IMR-90 (cell line): ENCODE measurements around the gene BDNF. TPM values are rescaled to one million over a fixed set of nuclear protein-coding genes. Genes with fewer than 3 reads are reported as not detected.

Experiments
- ATAC-seq: fragments of 200-7000 bp; cut with Tn5 transposase; 2 replicates; pipeline ENCODE4 v1.9.1; 2020; ENCODE audit warnings: low read depth, mild to moderate bottlenecking, moderate library complexity
- BruUV-seq: library from RNA; stranded (reverse); fragments of 400-500 nt; replicated peaks from 2 replicates; lab custom pipeline; 2021; lab: Mats Ljungman, UMichigan
- CTCF ChIA-PET: fragments of 300-600 bp; formaldehyde crosslinking; extraction: SDS; loops from one replicate; lab custom pipeline; 2021; ENCODE audit warnings: antibody characterized with exemption; lab: Yijun Ruan, JAX
- POLR2A ChIA-PET: fragments of 300-600 bp; sonication (Branson Sonifier 250); formaldehyde crosslinking; loops from one replicate; lab custom pipeline; 2022; ENCODE audit warnings: antibody characterized with exemption; ENCODE audit not compliant: unreplicated experiment; lab: Charles Lee
- DNase-seq: peaks from one replicate; pipeline ENCODE4 v3.0.0; 2013
- H2AFZ ChIP-seq: replicated peaks from 2 replicates; pipeline ENCODE3; 2013; ENCODE audit warnings: low read length, mild to moderate bottlenecking; ENCODE audit not compliant: poor library complexity
- H2AK5ac ChIP-seq: 2 replicates; pipeline ENCODE4 v1.6.1; 2013; ENCODE audit warnings: low read depth, low read length, inconsistent platforms
- H2AK9ac ChIP-seq: replicated peaks from 2 replicates; pipeline ENCODE3; 2013; ENCODE audit warnings: mild to moderate bottlenecking, low read depth, low read length, moderate library complexity; ENCODE audit not compliant: poor library complexity
- H2BK120ac ChIP-seq: 2 replicates; pipeline ENCODE4 v1.6.1; 2013; ENCODE audit warnings: low read depth, low read length, inconsistent platforms
- H2BK15ac ChIP-seq: 3 replicates; pipeline ENCODE4 v1.6.1; 2013; ENCODE audit warnings: low read depth, low read length, inconsistent platforms
- H2BK20ac ChIP-seq: 2 replicates; pipeline ENCODE4 v1.6.1; 2013; ENCODE audit warnings: low read depth, mild to moderate bottlenecking, inconsistent platforms, low read length, moderate library complexity
- H2BK5ac ChIP-seq: 2 replicates; pipeline ENCODE4 v1.6.1; 2013; ENCODE audit warnings: mild to moderate bottlenecking, low read depth, low read length, inconsistent platforms; ENCODE audit not compliant: poor library complexity, severe bottlenecking
- H3K14ac ChIP-seq: replicated peaks from 2 replicates; pipeline ENCODE4 v1.6.1; 2013; ENCODE audit warnings: low read depth, low read length, inconsistent platforms
- H3K18ac ChIP-seq: 2 replicates; pipeline ENCODE4 v1.6.1; 2013; ENCODE audit warnings: low read depth, low read length, control low read depth
- H3K23ac ChIP-seq: 2 replicates; pipeline ENCODE4 v1.6.1; 2013; ENCODE audit warnings: low read depth, low read length, inconsistent platforms
- H3K27ac ChIP-seq: 2 replicates; pipeline ENCODE4 v1.5.1; 2013; ENCODE audit warnings: mild to moderate bottlenecking, control low read depth, low read length; ENCODE audit not compliant: insufficient read depth
- H3K27me3 ChIP-seq: 2 replicates; pipeline ENCODE4 v1.6.1; 2013; ENCODE audit warnings: low read length; ENCODE audit not compliant: control insufficient read depth, insufficient read depth
- H3K36me3 ChIP-seq: 2 replicates; pipeline ENCODE4 v1.6.1; 2013; ENCODE audit warnings: low read length, mixed read lengths; ENCODE audit not compliant: control insufficient read depth, insufficient read depth
- H3K4ac ChIP-seq: 2 replicates; pipeline ENCODE4 v1.6.1; 2013; ENCODE audit warnings: low read depth, low read length, inconsistent platforms
- H3K4me1 ChIP-seq: 2 replicates; pipeline ENCODE4 v1.6.1; 2013; ENCODE audit warnings: low read length, mixed read lengths; ENCODE audit not compliant: control insufficient read depth, insufficient read depth
- H3K4me2 ChIP-seq: 2 replicates; pipeline ENCODE4 v1.6.1; 2013; ENCODE audit warnings: low read depth, mild to moderate bottlenecking, control low read depth, low read length, moderate library complexity
- H3K4me3 ChIP-seq: 2 replicates; pipeline ENCODE4 v1.5.1; 2013; ENCODE audit warnings: low read depth, mild to moderate bottlenecking, control low read depth, low read length, moderate library complexity; ENCODE audit not compliant: insufficient read depth
- H3K56ac ChIP-seq: 2 replicates; pipeline ENCODE4 v1.6.1; 2013; ENCODE audit warnings: low read length, inconsistent platforms; ENCODE audit not compliant: insufficient read depth; ENCODE audit errors: extremely low read depth
- H3K79me1 ChIP-seq, 2 experiments: 2 replicates each; pipeline ENCODE4 v1.6.1; 2013; ENCODE audit warnings: low read length in 2 of 2, inconsistent platforms in 1 of 2, low read depth in 1 of 2
- H3K9ac ChIP-seq: 2 replicates; pipeline ENCODE4 v1.6.1; 2013; ENCODE audit warnings: low read depth, low read length, control low read depth
- H3K9me1 ChIP-seq: 2 replicates; pipeline ENCODE4 v1.6.1; 2013; ENCODE audit warnings: low read length, inconsistent platforms; ENCODE audit not compliant: insufficient read depth
- H3K9me3 ChIP-seq: 2 replicates; pipeline ENCODE4 v1.6.1; 2013; ENCODE audit warnings: low read length; ENCODE audit not compliant: control insufficient read depth, insufficient read depth
- H4K20me1 ChIP-seq: 2 replicates; pipeline ENCODE4 v1.6.1; 2013; ENCODE audit warnings: low read length, inconsistent platforms; ENCODE audit not compliant: insufficient read depth
- H4K5ac ChIP-seq: 2 replicates; pipeline ENCODE4 v1.6.1; 2013; ENCODE audit warnings: mild to moderate bottlenecking, low read depth, low read length, control low read depth
- H4K8ac ChIP-seq, 2 experiments: 2 replicates each; pipeline ENCODE4 v1.6.1; 2013; ENCODE audit warnings: low read depth in 2 of 2, low read length in 2 of 2, control low read depth in 1 of 2, inconsistent platforms in 1 of 2
- H4K91ac ChIP-seq: 2 replicates; pipeline ENCODE4 v1.6.1; 2013; ENCODE audit warnings: low read depth, low read length, inconsistent platforms; ENCODE audit not compliant: insufficient read depth
- BHLHE40 ChIP-seq: fragments of 150-350 bp; IDR thresholded peaks from 2 replicates; pipeline ENCODE4 v1.6.1; 2016; ENCODE audit warnings: mild to moderate bottlenecking, low read depth, low read length
- CEBPB ChIP-seq: IDR thresholded peaks from 2 replicates; pipeline ENCODE4 v1.6.1; 2012; ENCODE audit warnings: low read depth, low read length, improper control_type of control experiment
- CHD1 ChIP-seq: IDR thresholded peaks from 2 replicates; pipeline ENCODE4 v1.6.1; 2012; ENCODE audit warnings: low read depth, low read length, improper control_type of control experiment
- CTCF ChIP-seq: conservative IDR thresholded peaks from 2 replicates; pipeline ENCODE4 v1.5.1; 2012; ENCODE audit warnings: mild to moderate bottlenecking, low read depth, low read length, improper control_type of control experiment
- ELK1 ChIP-seq: fragments of 150-350 bp; IDR thresholded peaks from 2 replicates; pipeline ENCODE4 v1.6.1; 2016; ENCODE audit warnings: low read depth, mild to moderate bottlenecking, low read length, moderate library complexity, borderline replicate concordance
- FOS ChIP-seq: fragments of 150-350 bp; IDR thresholded peaks from 2 replicates; pipeline ENCODE4 v1.6.1; 2016; ENCODE audit warnings: low read depth, low read length
- MAFK ChIP-seq: IDR thresholded peaks from 2 replicates; pipeline ENCODE4 v1.6.1; 2012; ENCODE audit warnings: low read depth, low read length, improper control_type of control experiment
- MAZ ChIP-seq: IDR thresholded peaks from 2 replicates; pipeline ENCODE4 v1.6.1; 2012; ENCODE audit warnings: low read depth, mild to moderate bottlenecking, low read length, improper control_type of control experiment, moderate library complexity, borderline replicate concordance
- MXI1 ChIP-seq: IDR thresholded peaks from 2 replicates; pipeline ENCODE4 v1.6.1; 2012; ENCODE audit warnings: low read depth, mild to moderate bottlenecking, low read length, moderate library complexity, borderline replicate concordance
- NFE2L2 ChIP-seq: fragments of 150-350 bp; IDR thresholded peaks from 2 replicates; pipeline ENCODE4 v1.6.1; 2016; ENCODE audit warnings: low read depth, mild to moderate bottlenecking, low read length
- POLR2A ChIP-seq: IDR thresholded peaks from 2 replicates; pipeline ENCODE4 v1.6.1; 2012; ENCODE audit warnings: mild to moderate bottlenecking, low read depth, low read length
- RAD21 ChIP-seq: IDR thresholded peaks from 2 replicates; pipeline ENCODE4 v1.6.1; 2012; ENCODE audit warnings: low read length, improper control_type of control experiment
- RCOR1 ChIP-seq: IDR thresholded peaks from 2 replicates; pipeline ENCODE4 v1.6.1; 2012; ENCODE audit warnings: mild to moderate bottlenecking, low read length, improper control_type of control experiment; ENCODE audit not compliant: insufficient replicate concordance
- RFX5 ChIP-seq: IDR thresholded peaks from 2 replicates; pipeline ENCODE4 v1.8.0; 2012; ENCODE audit warnings: low read depth, mild to moderate bottlenecking, low read length, moderate library complexity
- SMC3 ChIP-seq: fragments of 150-350 bp; IDR thresholded peaks from 2 replicates; pipeline ENCODE4 v1.6.1; 2016; ENCODE audit warnings: low read depth, mild to moderate bottlenecking, antibody characterized with exemption, low read length, moderate library complexity
- USF2 ChIP-seq: fragments of 150-350 bp; IDR thresholded peaks from 2 replicates; pipeline ENCODE4 v1.6.1; 2017; ENCODE audit warnings: mild to moderate bottlenecking, antibody characterized with exemption, low read length, low read depth
- WGBS, 2 experiments: methylation state at CpG; one replicate each; pipeline versions ENCODE4 v1.1.5 to v1.1.7; 2013; ENCODE audit warnings: missing lambda C conversion rate in 2 of 2; ENCODE audit not compliant: insufficient read length in 1 of 2; ENCODE audit errors: extremely low coverage in 2 of 2; 5-methylcytosine and 5-hydroxymethylcytosine counted together
- dilution Hi-C: fragments of 300-500 bp; cut with HindIII; formaldehyde crosslinking; loops from one replicate; pipeline ENCODE4 v1.14.3; 2018; ENCODE audit warnings: low sequenced_read_pairs; ENCODE audit not compliant: unreplicated experiment
- in situ Hi-C: fragments of 300-500 bp; cut with MboI; formaldehyde crosslinking; loops from 3 replicates; pipeline ENCODE4 v1.14.3; 2019; ENCODE audit warnings: low sequenced_read_pairs, inconsistent platforms, mixed read lengths
- intact Hi-C: fragments of 100-400 bp; cut with micrococcal nuclease; formaldehyde crosslinking; loops from 2 replicates; pipeline ENCODE4 v1.10.0; 2022
- polyA plus RNA-seq, 3 experiments: library from polyadenylated mRNA; depleted of rRNA; stranded (reverse); fragments of >200 nt; gene quantifications; 2 replicates each; pipeline ENCODE4 v1.2.3, GENCODE V29; 2012; ENCODE audit warnings: low replicate concordance in 1 of 3
- total RNA-seq: library from RNA; depleted of rRNA; stranded (reverse); fragments of >200 nt; gene quantifications from 2 replicates; pipeline ENCODE4 v1.2.3, GENCODE V29; 2012

Gene BDNF
- total and polyA plus RNA-seq, 2 of the 4 experiments (the other 2 are of a cell fraction), result 94.8 to 152 TPM

- TF ChIP-seq RFX5, result no peak
- no peak for TF ChIP-seq MAZ
- no peak for TF ChIP-seq POLR2A
- TF ChIP-seq ELK1, result no peak
- no peak for TF ChIP-seq RCOR1
- no peak for TF ChIP-seq BHLHE40
- TF ChIP-seq SMC3, result no peak
- no peak for TF ChIP-seq RAD21
- TF ChIP-seq CEBPB, result no peak
- TF ChIP-seq CTCF, result no peak
- no peak for TF ChIP-seq FOS
- TF ChIP-seq NFE2L2, result no peak
- no peak for TF ChIP-seq CHD1
- no peak for TF ChIP-seq MAFK
- TF ChIP-seq USF2, result no peak
- no peak for TF ChIP-seq MXI1
- no peak overlapping the region for H2BK15ac ChIP-seq
- no peak overlapping the region for H3K56ac ChIP-seq
- no peak overlapping the region for H3K4me3 ChIP-seq
- 0 out of 2 replicates have a peak overlapping the region, but pooled peaks have one; percentile 32 for H2BK20ac ChIP-seq
- in situ Hi-C loops, result no loop called here
- no peak overlapping the region for H2BK5ac ChIP-seq
- no peak overlapping the region for H4K91ac ChIP-seq
- no peak overlapping the region for H2AK9ac ChIP-seq
- no peaks in the 10 kb centered on the region for H3K9me1 ChIP-seq
- ATAC-seq (no peak), DNase-seq (no peak)
- CTCF ChIA-PET, result no interaction called here
- H3K27ac ChIP-seq, result no peak overlapping the region
- H3K79me1 ChIP-seq, result no peaks in the 10 kb centered on the region
- no peaks in the 10 kb centered on the region for H3K4me1 ChIP-seq
- no peak overlapping the region for H2AFZ ChIP-seq
- no peaks in the 10 kb centered on the region for H3K36me3 ChIP-seq
- H3K4ac ChIP-seq, result no peak overlapping the region
- H2BK120ac ChIP-seq, result no peak overlapping the region
- H3K23ac ChIP-seq, result no peak overlapping the region
- BruUV-seq, result no TSS peak
- no peak overlapping the region for H4K5ac ChIP-seq
- H3K27me3 ChIP-seq, result peaks cover 7% of the 10 kb centered on the region; the same call in 1 of the 2 replicates
- dilution Hi-C loops, result no loop called here
- POLR2A ChIA-PET, result no interaction called here
- no peak overlapping the region for H3K18ac ChIP-seq
- H3K9me3 ChIP-seq, result no peaks in the 10 kb centered on the region
- no peaks in the 10 kb centered on the region; the same call in 1 of the 2 replicates for H4K20me1 ChIP-seq
- intact Hi-C loops, result no loop called here
- WGBS, 2 experiments, result no CpG with 5 or more reads among the region's 4 CpGs
- no peak overlapping the region for H3K4me2 ChIP-seq
- H3K14ac ChIP-seq, result no peak overlapping the region
- no peak overlapping the region for H4K8ac ChIP-seq
- no peak overlapping the region for H3K9ac ChIP-seq
- no peak overlapping the region for H2AK5ac ChIP-seq
Observed at GRCh38 chr11:27626938-27627586, 73.2 kb downstream of the BDNF start.
